HT-29 (cell line): ENCODE data around the gene KAT14. TPM values are rescaled to one million over a fixed set of nuclear protein-coding genes. Genes with fewer than 3 reads are reported as not detected.
A peak's percentile ranks its signal among the peaks of the same experiment; 100 is the strongest.
"Not testable (repeated sequence)": the region's sequence is repeated elsewhere in the genome, so short reads cannot be mapped to it uniquely, and the experiment has no call there.

Experiments
- DNase-seq: peaks from one replicate; pipeline ENCODE4 v3.0.0-alpha.2; 2015; ENCODE audit warnings: low spot score
- small RNA-seq: library from RNA; depleted of rRNA; stranded (forward); fragments of <200 nt; gene quantifications from one replicate; pipeline ENCODE3, GENCODE V24; 2014
- total RNA-seq: library from RNA; depleted of rRNA; stranded (reverse); fragments of >200 nt; shearing (Covaris generic); gene quantifications from 2 replicates; pipeline ENCODE4 v1.2.3, GENCODE V29; 2014; rRNA removed

KAT14 gene
- total RNA-seq, 1 experiment from 2014 or later, result 3.6 TPM

GRCh38 chr20:18218280-18218679 is 80.6 kb downstream of the KAT14 start:
- DNase-seq, result no peak

- DNase-seq, result no peak
These were observed 85.7 kb downstream of the KAT14 start for GRCh38 chr20:18223409-18223808.

GRCh38 chr20:18224968-18225568 is 87.4 kb downstream of the KAT14 start:
- DNase-seq, result peak; percentile 9

DNA sequence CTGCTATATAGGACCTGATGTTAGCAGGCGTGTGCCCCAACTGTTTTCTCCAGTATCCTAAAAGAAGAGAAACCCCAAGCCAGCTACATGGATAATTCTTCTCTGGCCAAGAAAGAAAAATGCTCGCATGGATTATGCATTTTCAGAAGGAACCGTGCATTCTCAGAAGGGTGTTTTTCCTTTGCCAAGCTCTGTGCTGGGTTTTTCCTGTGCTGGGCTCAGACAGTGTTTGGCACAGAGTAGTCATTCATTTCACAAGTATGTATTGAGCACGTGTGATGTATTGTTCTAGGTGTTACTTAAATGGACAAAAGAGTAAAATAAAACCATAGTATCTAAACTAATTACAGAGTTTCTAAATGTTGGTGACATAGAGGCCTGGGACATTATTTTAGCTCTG is 88.0 kb downstream of the KAT14 start:
- DNase-seq, result no peak

DNA sequence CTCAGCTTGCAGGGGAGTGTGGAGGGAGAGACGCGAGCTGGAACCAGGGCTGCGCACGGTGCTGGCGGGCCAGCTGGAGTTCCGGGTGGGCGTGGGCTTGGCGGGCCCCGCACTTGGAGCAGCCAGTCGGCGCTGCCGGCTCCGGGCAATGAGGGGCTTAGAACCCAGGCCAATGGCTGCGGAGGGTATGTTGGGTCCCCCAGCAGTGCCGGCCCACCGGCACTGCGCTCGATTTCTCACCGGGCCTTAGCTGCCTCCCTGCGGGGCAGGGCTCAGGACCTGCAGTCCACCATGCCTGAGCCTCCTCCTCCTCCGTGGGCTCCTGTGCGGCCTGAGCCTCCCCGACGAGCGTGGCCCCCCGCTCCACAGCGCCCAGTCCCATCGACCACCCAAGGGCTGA is 89.1 kb downstream of the KAT14 start:
- DNase-seq, result not testable (repeated sequence)

DNA sequence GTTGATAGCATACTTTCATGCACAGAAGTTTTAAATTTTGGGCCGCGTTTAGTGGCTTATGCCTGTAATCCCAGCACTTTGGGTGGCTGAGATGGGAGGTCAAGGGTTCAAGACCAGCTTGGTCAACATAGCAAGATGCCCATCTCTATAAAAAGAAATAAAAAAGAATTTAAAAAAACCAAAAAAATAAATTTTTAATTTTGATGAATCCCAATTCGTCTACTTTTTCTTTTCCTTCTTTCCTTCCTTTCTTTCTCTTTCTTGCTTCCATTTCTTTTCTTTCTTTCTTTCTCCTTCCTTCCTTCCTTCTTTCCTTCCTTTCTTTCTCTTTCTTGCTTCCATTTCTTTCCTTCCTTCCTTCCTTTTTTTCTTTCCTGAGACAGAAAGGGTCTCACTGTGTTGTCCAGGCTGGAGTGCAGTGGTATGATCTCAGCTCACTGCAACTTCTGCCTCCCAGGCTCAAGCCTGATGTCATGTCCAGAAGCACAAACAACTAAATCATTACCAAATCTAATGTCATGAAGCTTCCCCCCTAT is 95.8 kb downstream of the KAT14 start:
- DNase-seq, result no peak

Small RNAs within 50 kb of the gene (small RNA-seq; reads per million reads assigned to genes)
- gene RF00019, result not detected
- gene RNU7-137P, result not detected

Other genes with a start within 250 kb of the KAT14 start
- gene SNX5, start 169.1 kb upstream of the KAT14 start, total RNA-seq, result 181 and 203 TPM in 2 replicates
- 10.9 and 14.0 TPM in 2 replicates for gene MGME1, start 168.8 kb upstream of the KAT14 start, total RNA-seq
- 17.9 and 18.8 TPM in 2 replicates for gene OVOL2, start 79.9 kb upstream of the KAT14 start, total RNA-seq
- gene PET117, start within 50 bp of the KAT14 start, total RNA-seq, result 10.2 and 10.4 TPM in 2 replicates
- 9.9 and 11.3 TPM in 2 replicates for gene ZNF133, start 150.7 kb downstream of the KAT14 start, total RNA-seq